PC-3 (cell line): Measurements from ENCODE around the gene PAPOLB. TPM values are rescaled to one million over a fixed set of nuclear protein-coding genes. Genes with fewer than 3 reads are reported as not detected.

Experiments
- ATAC-seq: fragments of 200-7000 bp; cut with Tn5 transposase; 2 replicates; pipeline ENCODE4 v1.9.1; 2020; ENCODE audit warnings: mild to moderate bottlenecking, moderate library complexity
- BruUV-seq: library from RNA; stranded (reverse); fragments of 400-500 nt; replicated peaks from 2 replicates; lab custom pipeline; 2021; lab: Mats Ljungman, UMichigan
- CTCF ChIA-PET: fragments of 300-600 bp; sonication (Branson Sonifier 250); formaldehyde crosslinking; loops from one replicate; lab custom pipeline; 2022; ENCODE audit warnings: antibody characterized with exemption; lab: Charles Lee
- POLR2A ChIA-PET: fragments of 300-600 bp; sonication (Branson Sonifier 250); formaldehyde crosslinking; loops from one replicate; lab custom pipeline; 2022; ENCODE audit warnings: antibody characterized with exemption; ENCODE audit not compliant: unreplicated experiment; lab: Charles Lee
- DNase-seq: peaks from one replicate; pipeline ENCODE4 v3.0.0-alpha.2; 2015
- H2AFZ ChIP-seq: fragments of 300-600 bp; sonication (generic); 2 replicates; pipeline ENCODE4 v1.6.0; 2016; ENCODE audit warnings: antibody characterized with exemption, low read length
- H3F3A ChIP-seq: fragments of 300-600 bp; sonication (generic); one replicate; pipeline ENCODE4 v1.6.0; 2017; ENCODE audit warnings: antibody characterized with exemption, low read length, control low read depth, mild to moderate bottlenecking; ENCODE audit not compliant: unreplicated experiment
- H3K27ac ChIP-seq: fragments of 300-600 bp; sonication (generic); 2 replicates; pipeline ENCODE4 v1.5.1; 2016; ENCODE audit warnings: mild to moderate bottlenecking, low read length
- H3K27me3 ChIP-seq: fragments of 300-600 bp; sonication (generic); 2 replicates; pipeline ENCODE4 v1.6.1; 2016; ENCODE audit warnings: low read length, mixed read lengths
- H3K36me3 ChIP-seq: fragments of 300-600 bp; sonication (generic); 2 replicates; pipeline ENCODE4 v1.6.1; 2016; ENCODE audit warnings: low read depth, mixed run types, low read length, mixed read lengths
- H3K4me1 ChIP-seq: fragments of 300-600 bp; sonication (generic); 2 replicates; pipeline ENCODE4 v1.5.1; 2016; ENCODE audit warnings: low read length; ENCODE audit not compliant: insufficient read depth
- H3K4me2 ChIP-seq: fragments of 300-600 bp; sonication (generic); 2 replicates; pipeline ENCODE4 v1.6.0; 2016; ENCODE audit warnings: low read length
- H3K4me3 ChIP-seq: fragments of 300-600 bp; sonication (generic); 2 replicates; pipeline ENCODE4 v1.5.1; 2016; ENCODE audit warnings: mild to moderate bottlenecking, low read length, mixed read lengths
- H3K79me2 ChIP-seq: fragments of 300-600 bp; sonication (generic); 2 replicates; pipeline ENCODE4 v1.6.1; 2017; ENCODE audit warnings: low read length, mixed read lengths
- H3K9ac ChIP-seq: fragments of 300-600 bp; sonication (generic); 2 replicates; pipeline ENCODE4 v1.6.0; 2016; ENCODE audit warnings: mild to moderate bottlenecking, low read length
- H3K9me2 ChIP-seq: fragments of 300-600 bp; sonication (generic); replicated peaks from 2 replicates; pipeline ENCODE4 v1.6.1; 2016; ENCODE audit warnings: mixed run types, low read length, mixed read lengths
- H3K9me3 ChIP-seq: fragments of 300-600 bp; sonication (generic); 2 replicates; pipeline ENCODE4 v1.6.1; 2016; ENCODE audit warnings: low read length, mixed read lengths
- H4K20me1 ChIP-seq: fragments of 300-600 bp; sonication (generic); 2 replicates; pipeline ENCODE4 v1.6.1; 2016; ENCODE audit warnings: low read length, mixed read lengths
- EZH2 ChIP-seq: fragments of 300-600 bp; sonication (generic); IDR thresholded peaks from one replicate; pipeline ENCODE4 v1.6.1; 2017; ENCODE audit warnings: antibody characterized with exemption, mild to moderate bottlenecking, low read length; ENCODE audit not compliant: unreplicated experiment
- EZH2phosphoT487 ChIP-seq: fragments of 300-600 bp; sonication (generic); IDR thresholded peaks from 2 replicates; pipeline ENCODE4 v1.6.1; 2018; ENCODE audit warnings: mild to moderate bottlenecking, antibody characterized with exemption, low read length, borderline replicate concordance
- intact Hi-C: fragments of 100-400 bp; cut with micrococcal nuclease; formaldehyde crosslinking; loops from 2 replicates; pipeline ENCODE4 v1.9.0; 2023
- total RNA-seq: library from RNA; depleted of rRNA; stranded (reverse); fragments of >200 nt; gene quantifications from 2 replicates; pipeline ENCODE4 v1.2.3, GENCODE V29; 2014
- TF ChIP-seq, protein P1 (sequence below): fragments of 300-600 bp; sonication (generic); conservative IDR thresholded peaks from 2 replicates; pipeline ENCODE4 v1.5.1; 2017; ENCODE audit warnings: antibody characterized with exemption, low read depth, mild to moderate bottlenecking, low read length

The PAPOLB gene
- total RNA-seq, 1 experiment from 2014 or later, result 0.29 TPM

DNA sequence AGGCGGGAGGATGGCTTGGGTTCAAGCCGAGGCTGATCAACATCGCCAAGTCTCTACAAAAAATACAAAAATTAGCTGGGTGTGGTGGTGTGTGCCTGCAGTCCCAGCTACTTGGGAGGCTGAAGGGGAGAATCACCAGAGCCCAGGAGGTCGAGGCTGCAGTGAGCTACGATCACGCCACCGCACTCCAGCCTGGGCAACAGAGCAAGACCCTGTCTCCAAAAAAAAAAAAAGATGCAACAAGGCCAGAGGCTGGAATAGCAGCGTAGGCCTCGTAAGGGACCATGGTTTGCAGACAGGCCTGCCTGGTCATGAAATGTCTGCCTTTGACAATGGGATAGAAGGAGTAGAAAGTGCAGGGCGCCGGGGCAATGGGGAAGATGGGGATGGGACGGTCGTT lies 20.0 kb downstream of the PAPOLB start:
- TF ChIP-seq, protein P1, sequence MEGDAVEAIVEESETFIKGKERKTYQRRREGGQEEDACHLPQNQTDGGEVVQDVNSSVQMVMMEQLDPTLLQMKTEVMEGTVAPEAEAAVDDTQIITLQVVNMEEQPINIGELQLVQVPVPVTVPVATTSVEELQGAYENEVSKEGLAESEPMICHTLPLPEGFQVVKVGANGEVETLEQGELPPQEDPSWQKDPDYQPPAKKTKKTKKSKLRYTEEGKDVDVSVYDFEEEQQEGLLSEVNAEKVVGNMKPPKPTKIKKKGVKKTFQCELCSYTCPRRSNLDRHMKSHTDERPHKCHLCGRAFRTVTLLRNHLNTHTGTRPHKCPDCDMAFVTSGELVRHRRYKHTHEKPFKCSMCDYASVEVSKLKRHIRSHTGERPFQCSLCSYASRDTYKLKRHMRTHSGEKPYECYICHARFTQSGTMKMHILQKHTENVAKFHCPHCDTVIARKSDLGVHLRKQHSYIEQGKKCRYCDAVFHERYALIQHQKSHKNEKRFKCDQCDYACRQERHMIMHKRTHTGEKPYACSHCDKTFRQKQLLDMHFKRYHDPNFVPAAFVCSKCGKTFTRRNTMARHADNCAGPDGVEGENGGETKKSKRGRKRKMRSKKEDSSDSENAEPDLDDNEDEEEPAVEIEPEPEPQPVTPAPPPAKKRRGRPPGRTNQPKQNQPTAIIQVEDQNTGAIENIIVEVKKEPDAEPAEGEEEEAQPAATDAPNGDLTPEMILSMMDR, result no peak
- no peak for TF ChIP-seq EZH2phosphoT487
- TF ChIP-seq EZH2, result no peak
- no peaks in the 10 kb centered on the region for H3K9me3 ChIP-seq
- H3K27me3 ChIP-seq, result no peaks in the 10 kb centered on the region
- no peaks in the 10 kb centered on the region for H3K4me1 ChIP-seq
- intact Hi-C loops, result no loop called here
- ATAC-seq (no peak), DNase-seq (no peak)
- no peaks in the 10 kb centered on the region for H3K9me2 ChIP-seq
- H3K79me2 ChIP-seq, result no peaks in the 10 kb centered on the region
- no TSS peak for BruUV-seq
- ChIA-PET POLR2A (no interaction called here), CTCF (no interaction called here)
- H2AFZ ChIP-seq, result no peak overlapping the region
- H4K20me1 ChIP-seq, result no peaks in the 10 kb centered on the region
- H3K4me2 ChIP-seq, result no peak overlapping the region
- no peak overlapping the region for H3K4me3 ChIP-seq
- H3K36me3 ChIP-seq, result no peaks in the 10 kb centered on the region
- H3F3A ChIP-seq, result no peaks in the 10 kb centered on the region
- no peak overlapping the region for H3K27ac ChIP-seq
- no peak overlapping the region for H3K9ac ChIP-seq

- no peak for TF ChIP-seq EZH2
- H3K79me2 ChIP-seq, result no peaks in the 10 kb centered on the region
- ChIA-PET CTCF (no interaction called here), POLR2A (no interaction called here)
- H3K36me3 ChIP-seq, result no peaks in the 10 kb centered on the region
- no peaks in the 10 kb centered on the region for H3K9me2 ChIP-seq
- H3K27me3 ChIP-seq, result no peaks in the 10 kb centered on the region
- no peak overlapping the region for H3K9ac ChIP-seq
- intact Hi-C loops, result no loop called here
- H3K4me1 ChIP-seq, result no peaks in the 10 kb centered on the region
- no peak overlapping the region for H3K4me3 ChIP-seq
- no peak overlapping the region for H3K27ac ChIP-seq
- H3K4me2 ChIP-seq, result no peak overlapping the region
- H2AFZ ChIP-seq, result no peak overlapping the region
- no peak for ATAC-seq
- no peaks in the 10 kb centered on the region for H3F3A ChIP-seq
- H4K20me1 ChIP-seq, result no peaks in the 10 kb centered on the region
- no peaks in the 10 kb centered on the region for H3K9me3 ChIP-seq
- no peak for DNase-seq
- BruUV-seq, result no TSS peak
These were observed 20.6 kb downstream of the PAPOLB start for GRCh38 chr7:4841007-4841784.

DNA sequence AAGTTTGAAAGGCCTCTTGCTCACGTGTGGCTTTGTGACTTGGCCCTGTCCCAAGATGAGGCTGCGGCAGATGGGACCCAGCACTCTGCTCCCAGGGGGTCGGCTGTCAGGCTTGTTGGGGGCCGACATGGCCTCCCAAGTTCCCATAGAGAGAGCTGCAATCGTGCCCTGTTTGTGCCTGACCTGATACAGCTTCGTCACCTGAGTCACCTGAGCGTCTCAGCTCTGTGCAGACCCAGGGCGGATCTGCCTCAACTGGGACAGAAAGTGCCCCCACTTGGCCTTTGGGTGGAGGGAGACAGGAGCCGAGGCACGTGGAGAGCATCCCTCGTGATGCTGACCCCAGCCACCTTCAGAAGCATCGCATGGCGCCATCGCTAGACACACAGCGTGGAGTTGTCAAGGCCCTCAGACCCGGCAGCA lies 21.7 kb downstream of the PAPOLB start:
- H3K27ac ChIP-seq, result no peak overlapping the region
- no peak overlapping the region for H3K4me3 ChIP-seq
- H3K4me1 ChIP-seq, result no peaks in the 10 kb centered on the region
- no peaks in the 10 kb centered on the region for H3K9me2 ChIP-seq
- H3K9me3 ChIP-seq, result no peaks in the 10 kb centered on the region
- DNase-seq, result no peak
- H2AFZ ChIP-seq, result no peak overlapping the region
- no peak overlapping the region for H3K4me2 ChIP-seq
- no TSS peak for BruUV-seq
- H3K36me3 ChIP-seq, result no peaks in the 10 kb centered on the region
- no peak for ATAC-seq
- H3K27me3 ChIP-seq, result no peaks in the 10 kb centered on the region
- ChIA-PET POLR2A (no interaction called here), CTCF (no interaction called here)
- no peak overlapping the region for H3K9ac ChIP-seq
- intact Hi-C loops, result no loop called here
- H4K20me1 ChIP-seq, result no peaks in the 10 kb centered on the region
- TF ChIP-seq EZH2, result no peak
- no peak for TF ChIP-seq EZH2phosphoT487
- TF ChIP-seq, protein P1, result no peak
- no peaks in the 10 kb centered on the region for H3K79me2 ChIP-seq
- H3F3A ChIP-seq, result no peaks in the 10 kb centered on the region
